Retinal pigment epithelial cell (primary cell): ENCODE results near the gene PDYN.

Experiments used
- DNase-seq: peaks from one replicate; pipeline ENCODE4 v3.0.0-alpha.2; 2010; ENCODE audit warnings: low read depth
- H3K4me3 ChIP-seq: 2 replicates; pipeline ENCODE4 v1.5.1; 2011; ENCODE audit warnings: mild to moderate bottlenecking, low read length, control low read depth, moderate library complexity
- TF ChIP-seq, protein P1 (sequence below): conservative IDR thresholded peaks from 2 replicates; pipeline ENCODE4 v1.5.1; 2011; ENCODE audit warnings: low read depth, low read length, control low read depth, inconsistent platforms

Gene PDYN

DNA sequence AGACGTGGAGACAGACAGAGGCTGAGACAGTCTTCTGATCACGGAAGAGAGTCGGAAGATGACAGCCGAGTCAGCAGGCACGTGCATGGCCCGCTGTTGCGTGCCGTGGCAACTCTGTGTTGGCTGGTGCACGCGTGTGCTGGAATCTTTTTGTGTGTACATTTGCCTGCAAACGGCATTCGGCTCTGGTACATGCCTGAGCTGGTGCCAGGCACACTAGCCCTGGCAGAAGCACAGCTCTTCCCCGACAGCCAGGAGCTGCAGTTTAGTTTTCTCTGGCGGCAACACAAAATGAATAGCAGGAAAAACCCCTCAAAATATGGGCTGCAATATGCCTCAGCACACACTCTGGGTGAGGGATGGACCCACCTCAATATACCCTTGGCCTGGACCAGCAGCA is 769 bp upstream of the PDYN start:
- TF ChIP-seq, protein P1, sequence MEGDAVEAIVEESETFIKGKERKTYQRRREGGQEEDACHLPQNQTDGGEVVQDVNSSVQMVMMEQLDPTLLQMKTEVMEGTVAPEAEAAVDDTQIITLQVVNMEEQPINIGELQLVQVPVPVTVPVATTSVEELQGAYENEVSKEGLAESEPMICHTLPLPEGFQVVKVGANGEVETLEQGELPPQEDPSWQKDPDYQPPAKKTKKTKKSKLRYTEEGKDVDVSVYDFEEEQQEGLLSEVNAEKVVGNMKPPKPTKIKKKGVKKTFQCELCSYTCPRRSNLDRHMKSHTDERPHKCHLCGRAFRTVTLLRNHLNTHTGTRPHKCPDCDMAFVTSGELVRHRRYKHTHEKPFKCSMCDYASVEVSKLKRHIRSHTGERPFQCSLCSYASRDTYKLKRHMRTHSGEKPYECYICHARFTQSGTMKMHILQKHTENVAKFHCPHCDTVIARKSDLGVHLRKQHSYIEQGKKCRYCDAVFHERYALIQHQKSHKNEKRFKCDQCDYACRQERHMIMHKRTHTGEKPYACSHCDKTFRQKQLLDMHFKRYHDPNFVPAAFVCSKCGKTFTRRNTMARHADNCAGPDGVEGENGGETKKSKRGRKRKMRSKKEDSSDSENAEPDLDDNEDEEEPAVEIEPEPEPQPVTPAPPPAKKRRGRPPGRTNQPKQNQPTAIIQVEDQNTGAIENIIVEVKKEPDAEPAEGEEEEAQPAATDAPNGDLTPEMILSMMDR, result no peak
- no peak overlapping the region for H3K4me3 ChIP-seq
- DNase-seq, result no peak

DNA sequence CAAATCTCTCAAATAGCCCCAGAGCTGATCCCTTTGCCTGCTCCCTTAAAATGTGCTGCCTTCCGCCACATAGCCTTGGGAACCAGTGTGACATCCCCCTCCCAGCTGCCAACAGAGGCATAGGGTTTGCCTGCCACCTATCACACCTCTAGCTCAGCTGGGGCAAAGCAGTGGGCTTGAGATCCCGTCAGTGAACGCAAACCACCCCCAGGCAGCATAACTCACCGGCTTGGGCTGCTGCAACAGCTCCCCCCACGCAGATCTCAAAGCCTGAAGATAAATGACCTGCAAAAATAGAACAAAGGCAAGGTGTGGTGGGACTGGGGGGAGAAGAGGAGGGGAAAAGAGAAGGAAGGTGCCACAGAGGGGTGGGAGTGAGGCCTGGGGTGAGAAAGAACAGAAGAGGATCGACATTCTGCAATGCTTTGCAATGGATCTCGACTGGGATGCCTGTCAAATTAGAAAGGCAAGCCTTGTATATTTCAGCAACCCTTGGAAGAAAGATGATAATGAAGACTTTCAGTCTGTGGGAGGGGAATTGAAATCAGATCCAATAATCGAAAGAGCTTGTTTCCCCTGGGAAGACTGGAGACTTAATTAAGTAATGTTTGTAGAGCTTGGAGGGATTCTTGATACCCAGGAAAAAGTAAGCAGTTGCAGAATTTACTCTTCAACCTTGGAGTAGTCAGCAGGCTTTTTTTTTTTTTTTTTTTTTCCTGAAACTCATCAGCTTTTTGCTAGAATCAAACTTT is 1.3 kb downstream of the PDYN start:
- TF ChIP-seq, protein P1, result no peak

DNA sequence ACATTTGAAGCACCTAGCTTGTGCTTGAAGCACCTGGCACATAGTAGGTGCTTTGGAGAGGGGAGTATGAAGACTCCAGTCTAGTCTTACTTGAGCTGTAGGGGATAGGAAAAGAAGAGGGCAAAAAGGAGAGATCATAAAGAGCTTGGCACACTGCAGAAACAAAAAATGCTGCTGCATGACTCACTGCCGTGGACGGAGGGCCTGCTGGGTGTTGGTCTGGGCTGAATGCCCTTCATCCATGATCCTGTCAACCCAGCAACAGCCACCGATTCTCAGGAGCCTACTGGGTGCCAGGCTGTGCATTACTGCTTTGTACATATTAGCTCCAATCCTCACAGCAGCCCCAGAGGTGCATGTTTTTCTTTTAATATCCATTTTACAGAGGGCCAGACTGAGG is 6.0 kb downstream of the PDYN start:
- TF ChIP-seq, protein P1, result no peak
- DNase-seq, result no peak
- no peak overlapping the region for H3K4me3 ChIP-seq

More for the DNA sequence above, 1.3 kb downstream of the PDYN start:
- DNase-seq, result no peak
- no peak overlapping the region for H3K4me3 ChIP-seq

DNA sequence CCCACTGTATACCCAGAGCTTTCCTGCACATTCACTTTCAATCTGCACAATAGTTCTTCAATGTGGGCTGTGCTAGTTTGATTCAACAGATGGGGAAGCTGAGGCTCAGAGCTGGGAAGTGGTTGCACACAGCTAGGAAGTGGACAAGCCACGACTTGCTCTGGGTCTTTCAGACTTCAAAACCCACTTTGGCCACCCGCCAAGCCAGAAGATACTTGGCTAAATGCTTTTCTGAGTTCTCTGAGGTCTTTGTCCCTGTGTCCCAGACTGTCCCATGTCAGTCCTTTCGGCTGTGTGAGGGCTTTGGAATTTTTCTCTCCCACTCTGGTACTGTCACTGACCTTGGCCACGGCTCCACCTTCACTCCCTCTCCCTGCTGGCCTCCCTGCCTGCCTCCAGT is 10.6 kb downstream of the PDYN start:
- DNase-seq, result no peak
- TF ChIP-seq, protein P1, result no peak
- no peak overlapping the region for H3K4me3 ChIP-seq

DNA sequence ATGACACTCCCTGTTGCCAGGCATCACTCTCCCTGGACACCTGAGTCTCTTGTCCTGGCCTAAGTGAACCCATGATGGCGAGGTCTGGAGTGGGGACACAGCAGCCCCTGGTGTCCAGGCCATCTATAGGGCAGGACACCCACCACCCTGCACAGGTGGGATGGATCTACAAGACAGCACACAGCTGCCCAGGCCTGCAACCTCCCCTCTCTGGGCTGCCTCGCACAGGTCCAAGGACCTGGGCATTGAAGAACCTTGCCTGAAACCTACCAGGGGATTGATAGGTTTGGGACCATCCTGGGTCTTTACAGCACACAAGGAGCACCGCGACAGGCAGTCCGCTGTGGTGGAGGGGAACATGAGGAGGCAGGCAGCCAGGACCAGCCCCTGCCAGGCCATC is 11.2 kb downstream of the PDYN start:
- no peak overlapping the region for H3K4me3 ChIP-seq
- TF ChIP-seq, protein P1, result no peak
- DNase-seq, result no peak

DNA sequence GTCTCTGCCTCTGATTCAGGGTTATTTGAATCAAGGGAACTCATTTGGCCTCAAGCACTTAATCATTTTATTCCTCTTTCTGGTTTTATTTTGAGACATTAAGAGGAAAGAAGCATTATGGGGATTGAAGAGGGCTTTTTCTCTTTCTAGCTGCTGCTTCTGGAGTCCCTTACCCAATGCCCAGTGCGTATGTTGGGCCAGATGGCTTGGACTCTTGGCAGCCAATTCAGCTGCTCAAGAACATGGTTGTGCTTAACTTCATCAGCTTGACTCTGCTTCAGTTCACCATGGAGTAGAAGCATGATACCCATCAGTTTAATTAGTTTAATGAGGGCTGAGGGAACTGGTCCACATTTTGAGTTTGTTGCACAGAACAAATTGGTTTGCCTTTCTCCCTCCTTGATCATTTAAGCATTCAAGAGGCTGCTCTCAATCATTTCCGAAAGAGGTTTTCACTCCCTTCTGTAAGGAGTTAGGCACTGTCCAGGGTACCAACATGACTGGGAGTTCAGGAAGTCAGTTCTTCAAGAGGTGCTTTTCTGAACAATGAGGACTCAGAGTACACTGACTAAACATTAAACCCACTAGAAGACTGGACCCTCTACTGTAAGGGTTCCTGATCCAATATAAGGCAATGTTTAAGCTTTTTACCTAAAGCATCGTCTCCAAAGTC is 14.6 kb downstream of the PDYN start:
- TF ChIP-seq, protein P1, result no peak
- no peak for DNase-seq
- no peak overlapping the region for H3K4me3 ChIP-seq

DNA sequence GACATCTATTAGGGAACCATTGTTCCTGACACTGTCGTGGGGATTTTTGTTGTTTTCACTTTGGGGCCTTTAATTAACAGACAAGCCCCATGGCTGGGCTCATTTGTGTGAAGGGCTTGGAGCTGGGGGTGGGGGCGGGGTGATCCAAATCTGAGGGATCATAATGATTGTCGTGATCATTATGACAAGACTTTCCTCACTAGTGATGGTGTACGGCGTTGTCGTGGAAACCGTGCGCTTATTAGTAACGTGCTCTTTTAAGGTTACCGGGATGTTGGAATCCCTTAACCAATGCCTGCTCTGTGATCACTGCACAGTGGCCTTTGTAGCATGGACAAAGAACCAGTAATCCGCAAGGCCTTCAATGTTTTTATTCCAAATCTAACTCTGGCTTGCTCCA is 18.6 kb downstream of the PDYN start:
- H3K4me3 ChIP-seq, result no peak overlapping the region
- TF ChIP-seq, protein P1, result no peak
- DNase-seq, result no peak
